Smooth muscle cell of trachea (primary cell): ENCODE data around the gene CYP19A1. TPM values are rescaled to one million over a fixed set of nuclear protein-coding genes. Genes with fewer than 3 reads are reported as not detected.

Experiments
- total RNA-seq: library from RNA; depleted of rRNA; stranded (reverse); fragments of >200 nt; gene quantifications from 2 replicates; pipeline ENCODE4 v1.2.1, GENCODE V29; 2014

Gene CYP19A1
- 5.1 and 8.3 TPM in 2 replicates for total RNA-seq

DNA sequence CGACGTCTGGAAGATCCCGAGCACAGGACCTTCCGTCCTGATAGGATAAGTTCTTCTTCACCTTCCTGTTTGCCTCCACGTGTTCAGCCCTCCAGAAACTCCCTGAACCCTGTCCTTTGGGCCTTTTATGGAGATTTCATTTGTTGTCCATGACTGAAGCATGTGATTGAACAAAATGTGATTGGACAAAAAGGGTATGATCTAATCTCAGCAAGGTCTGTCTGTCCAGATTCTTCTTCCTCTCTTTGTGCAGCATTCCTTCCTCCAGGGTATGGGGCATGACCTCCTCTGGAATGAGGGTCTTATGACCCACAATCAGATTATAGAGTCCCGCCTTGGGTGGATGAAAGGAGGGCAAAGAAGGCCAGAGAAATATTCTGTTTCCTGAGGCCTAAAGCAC lies at the start of gene CYP19A1:
Gene CYP19A1, minus strand, starts transcription at position 101 of the 400 bp plus-strand sequence. CDS start 95,684 bp downstream, outside the sequence.

DNA sequence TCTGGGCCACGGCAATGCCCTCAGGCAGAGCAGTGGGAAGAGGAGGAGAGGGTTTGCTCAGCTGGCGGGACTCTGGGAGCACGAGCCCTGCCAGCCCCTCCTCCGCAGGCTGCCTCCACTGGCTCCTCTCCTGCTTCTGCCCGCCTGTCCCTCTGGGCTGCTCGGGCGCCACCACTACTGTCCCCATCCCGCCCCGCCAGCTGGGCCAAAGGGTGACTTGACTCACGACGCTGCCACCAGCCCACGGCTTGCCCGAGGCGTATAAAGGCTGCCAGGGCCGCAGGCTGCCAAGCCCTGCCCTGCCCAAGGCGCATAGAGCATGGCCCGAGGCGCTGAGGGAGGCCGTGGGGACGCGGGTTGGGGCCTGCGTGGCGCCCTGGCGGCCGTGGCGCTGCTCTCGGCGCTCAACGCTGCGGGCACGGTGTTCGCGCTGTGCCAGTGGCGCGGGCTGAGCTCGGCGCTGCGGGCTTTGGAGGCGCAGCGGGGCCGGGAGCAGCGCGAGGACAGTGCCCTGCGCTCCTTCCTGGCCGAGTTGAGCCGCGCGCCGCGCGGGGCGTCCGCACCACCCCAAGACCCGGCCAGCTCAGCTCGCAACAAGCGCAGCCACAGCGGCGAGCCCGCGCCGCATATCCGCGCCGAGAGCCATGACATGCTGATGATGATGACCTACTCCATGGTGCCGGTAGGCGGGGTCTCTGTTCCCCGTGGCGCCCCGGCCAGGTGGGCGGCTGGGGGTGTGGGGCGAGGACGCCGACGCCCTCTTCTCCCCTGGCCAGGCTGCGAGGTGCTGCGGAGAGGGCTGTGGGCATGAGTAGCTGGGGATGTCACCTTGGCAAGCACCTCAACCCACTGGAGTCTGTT lies 3.2 kb upstream of the CYP19A1 start, which contains the start of gene GLDN:
Gene GLDN, plus strand, starts transcription at position 290 of the 861 bp plus-strand sequence. Its CDS starts 30 bp downstream, at position 320.

Other genes starting within 250 kb of the CYP19A1 start
- gene TNFAIP8L3, start 243.7 kb downstream of the CYP19A1 start, total RNA-seq, result 37.4 and 47.5 TPM in 2 replicates
- 35.1 and 127 TPM in 2 replicates for gene GLDN, start 3.1 kb upstream of the CYP19A1 start, total RNA-seq